Measurements from ENCODE around the gene ZNF576.
A peak's percentile ranks its signal among the peaks of the same experiment; 100 is the strongest.

Gene ZNF576

DNA sequence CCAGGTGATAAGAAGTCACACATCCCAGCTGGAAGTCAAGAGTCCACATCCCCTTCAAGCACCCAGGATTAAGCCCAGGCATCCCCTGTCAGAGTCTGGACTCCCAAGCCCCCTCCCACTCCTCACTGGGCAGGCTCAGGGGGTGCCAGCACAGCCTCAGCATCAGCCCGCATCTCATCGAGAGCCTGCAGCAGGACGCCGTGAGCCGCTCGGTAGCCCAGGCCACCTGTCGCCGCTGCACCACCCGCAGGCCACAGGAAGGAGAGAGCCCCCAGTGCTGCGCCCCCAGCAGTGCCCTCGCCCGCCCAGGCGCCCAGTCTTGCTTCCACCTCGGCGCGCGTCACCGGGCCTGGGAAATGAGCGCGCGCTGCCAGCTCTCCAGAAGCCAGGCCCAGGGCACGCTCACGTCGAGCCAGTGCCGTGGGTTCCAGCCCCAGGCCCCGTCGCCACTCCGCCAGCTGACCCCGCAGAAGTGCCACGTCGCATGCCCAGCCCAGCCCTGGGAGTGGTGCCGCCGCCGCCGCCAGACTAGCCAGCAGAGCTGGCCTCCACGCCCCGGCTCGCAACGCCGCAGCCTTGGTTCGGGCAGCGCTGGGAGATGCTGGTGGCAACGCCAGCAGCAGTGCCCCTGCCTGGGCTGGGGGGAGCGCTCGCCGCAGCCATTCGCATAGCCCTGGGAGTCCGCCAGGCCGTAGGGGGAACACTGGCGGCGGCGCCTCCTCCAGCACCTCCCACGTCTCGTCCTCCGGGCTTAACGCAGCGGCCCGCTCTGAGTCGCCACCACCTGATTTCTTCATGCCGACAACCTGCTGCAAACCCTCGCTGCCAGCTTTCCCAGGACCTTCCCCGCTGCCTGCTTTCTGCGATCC, 4.3 kb upstream of the ZNF576 start:
- H3K36me3 ChIP-seq (ENCODE audit: insufficient read depth) = no peaks in the 10 kb centered on the region
- peaks cover 19% of the 10 kb centered on the region for H3K79me2 ChIP-seq (ENCODE audit: insufficient read depth, low read depth)

DNA sequence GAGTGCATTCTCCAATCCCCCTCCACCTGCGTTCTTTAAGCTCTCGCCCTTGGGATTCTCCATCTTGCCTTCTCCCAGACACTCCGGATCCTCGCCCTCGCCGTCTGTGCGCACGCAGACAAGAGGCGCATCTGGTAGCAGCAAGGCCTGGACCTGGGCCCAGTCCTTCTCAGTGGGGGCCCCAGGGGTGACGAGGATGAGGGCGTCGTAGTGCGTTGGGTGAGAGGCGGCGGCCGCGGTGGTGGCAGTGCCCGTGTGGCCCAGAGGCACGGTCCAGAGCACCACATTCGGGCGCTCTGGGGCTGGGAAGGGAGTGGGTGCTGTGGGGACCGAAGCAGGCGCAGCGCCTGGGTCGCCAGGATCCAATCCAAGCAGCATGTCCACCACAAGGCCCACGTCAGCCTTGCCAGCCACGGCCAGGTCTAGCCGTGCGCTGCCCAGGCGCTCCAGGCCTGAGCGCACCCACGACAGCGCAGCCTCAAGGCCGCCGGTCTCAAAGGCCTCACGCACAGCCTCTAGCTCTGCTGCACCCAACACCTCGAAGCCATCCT, 3.5 kb upstream of the ZNF576 start:
- peaks cover 26% of the 10 kb centered on the region for H3K79me2 ChIP-seq (ENCODE audit: insufficient read depth, low read depth)

More for the DNA sequence above, 4.3 kb upstream of the ZNF576 start:
- Histone ChIP-seq H2AFZ (ENCODE audit: low read depth) (no peak overlapping the region), H4K20me1 (ENCODE audit: insufficient read depth) (no peaks in the 10 kb centered on the region), H3K27ac (no peak overlapping the region), H3K4me1 (ENCODE audit: low read depth, poor library complexity, severe bottlenecking) (peaks cover 10% of the 10 kb centered on the region), H3K9ac (no peak overlapping the region), H3K27me3 (ENCODE audit: insufficient read depth, low read depth) (no peaks in the 10 kb centered on the region), H3K4me3 (IDR thresholded peaks at IDR 0.05; ENCODE audit: insufficient read depth, low read depth, low read length) (no peak overlapping the region), H3K4me2 (no peak overlapping the region)
- TF ChIP-seq, protein P1, sequence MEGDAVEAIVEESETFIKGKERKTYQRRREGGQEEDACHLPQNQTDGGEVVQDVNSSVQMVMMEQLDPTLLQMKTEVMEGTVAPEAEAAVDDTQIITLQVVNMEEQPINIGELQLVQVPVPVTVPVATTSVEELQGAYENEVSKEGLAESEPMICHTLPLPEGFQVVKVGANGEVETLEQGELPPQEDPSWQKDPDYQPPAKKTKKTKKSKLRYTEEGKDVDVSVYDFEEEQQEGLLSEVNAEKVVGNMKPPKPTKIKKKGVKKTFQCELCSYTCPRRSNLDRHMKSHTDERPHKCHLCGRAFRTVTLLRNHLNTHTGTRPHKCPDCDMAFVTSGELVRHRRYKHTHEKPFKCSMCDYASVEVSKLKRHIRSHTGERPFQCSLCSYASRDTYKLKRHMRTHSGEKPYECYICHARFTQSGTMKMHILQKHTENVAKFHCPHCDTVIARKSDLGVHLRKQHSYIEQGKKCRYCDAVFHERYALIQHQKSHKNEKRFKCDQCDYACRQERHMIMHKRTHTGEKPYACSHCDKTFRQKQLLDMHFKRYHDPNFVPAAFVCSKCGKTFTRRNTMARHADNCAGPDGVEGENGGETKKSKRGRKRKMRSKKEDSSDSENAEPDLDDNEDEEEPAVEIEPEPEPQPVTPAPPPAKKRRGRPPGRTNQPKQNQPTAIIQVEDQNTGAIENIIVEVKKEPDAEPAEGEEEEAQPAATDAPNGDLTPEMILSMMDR (conservative IDR thresholded peaks at IDR 0.05; ENCODE audit: low read depth, low read length) = no peak

DNA sequence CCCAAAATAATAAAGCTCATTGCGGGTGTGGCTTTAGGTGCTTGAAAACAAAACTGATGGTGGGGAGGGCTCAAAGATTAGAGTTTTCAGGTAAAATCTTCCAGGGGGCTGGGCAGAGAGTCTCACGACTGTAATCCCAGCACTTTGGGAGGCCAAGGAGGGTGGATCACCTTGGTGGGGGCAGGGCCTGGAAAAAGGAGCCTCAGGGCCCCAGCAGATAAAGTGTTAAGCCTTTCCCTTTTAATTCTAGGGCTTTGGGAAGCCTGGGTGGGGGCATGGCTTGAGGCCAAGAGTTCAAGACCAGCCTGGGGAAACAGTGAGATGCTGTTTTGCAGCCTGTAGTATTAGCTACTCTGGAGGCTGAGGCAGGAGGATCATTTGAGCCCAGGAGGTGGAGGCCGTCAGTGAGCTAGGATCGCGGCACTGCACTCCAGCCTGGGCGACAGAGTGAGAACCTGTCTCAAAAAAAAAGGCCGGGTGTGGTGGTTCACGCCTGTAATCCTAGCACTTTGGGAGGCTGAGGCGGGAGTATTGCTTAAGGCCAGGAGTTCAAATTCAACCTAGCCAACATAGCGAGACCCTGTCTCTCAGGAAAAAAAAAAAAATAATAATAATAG, 2.2 kb upstream of the ZNF576 start:
- H3K27ac ChIP-seq = no peak overlapping the region; the same call in 1 of the 2 replicates
- peak overlapping the region; percentile 65 for H3K4me2 ChIP-seq
- no peaks in the 10 kb centered on the region for H4K20me1 ChIP-seq (ENCODE audit: insufficient read depth)
- H3K4me1 ChIP-seq (ENCODE audit: low read depth, poor library complexity, severe bottlenecking) = peaks cover 14% of the 10 kb centered on the region
- H3K36me3 ChIP-seq (ENCODE audit: insufficient read depth) = no peaks in the 10 kb centered on the region
- TF ChIP-seq, protein P1 (conservative IDR thresholded peaks at IDR 0.05; ENCODE audit: low read depth, low read length) = no peak
- no peak overlapping the region for H2AFZ ChIP-seq (ENCODE audit: low read depth)
- no peaks in the 10 kb centered on the region for H3K27me3 ChIP-seq (ENCODE audit: insufficient read depth, low read depth)
- no peak overlapping the region for H3K4me3 ChIP-seq (IDR thresholded peaks at IDR 0.05; ENCODE audit: insufficient read depth, low read depth, low read length)
- H3K79me2 ChIP-seq (ENCODE audit: insufficient read depth, low read depth) = peaks cover 35% of the 10 kb centered on the region
- H3K9ac ChIP-seq = no peak overlapping the region

More for the DNA sequence above, 3.5 kb upstream of the ZNF576 start:
- H3K4me2 ChIP-seq = no peak overlapping the region
- no peak overlapping the region for H3K27ac ChIP-seq
- no peak overlapping the region for H3K4me3 ChIP-seq (IDR thresholded peaks at IDR 0.05; ENCODE audit: insufficient read depth, low read depth, low read length)
- no peak overlapping the region for H3K9ac ChIP-seq
- no peaks in the 10 kb centered on the region for H3K36me3 ChIP-seq (ENCODE audit: insufficient read depth)
- no peaks in the 10 kb centered on the region for H3K27me3 ChIP-seq (ENCODE audit: insufficient read depth, low read depth)
- no peaks in the 10 kb centered on the region for H4K20me1 ChIP-seq (ENCODE audit: insufficient read depth)
- TF ChIP-seq, protein P1 (conservative IDR thresholded peaks at IDR 0.05; ENCODE audit: low read depth, low read length) = no peak
- H2AFZ ChIP-seq (ENCODE audit: low read depth) = no peak overlapping the region
- peaks cover 13% of the 10 kb centered on the region for H3K4me1 ChIP-seq (ENCODE audit: low read depth, poor library complexity, severe bottlenecking)

DNA sequence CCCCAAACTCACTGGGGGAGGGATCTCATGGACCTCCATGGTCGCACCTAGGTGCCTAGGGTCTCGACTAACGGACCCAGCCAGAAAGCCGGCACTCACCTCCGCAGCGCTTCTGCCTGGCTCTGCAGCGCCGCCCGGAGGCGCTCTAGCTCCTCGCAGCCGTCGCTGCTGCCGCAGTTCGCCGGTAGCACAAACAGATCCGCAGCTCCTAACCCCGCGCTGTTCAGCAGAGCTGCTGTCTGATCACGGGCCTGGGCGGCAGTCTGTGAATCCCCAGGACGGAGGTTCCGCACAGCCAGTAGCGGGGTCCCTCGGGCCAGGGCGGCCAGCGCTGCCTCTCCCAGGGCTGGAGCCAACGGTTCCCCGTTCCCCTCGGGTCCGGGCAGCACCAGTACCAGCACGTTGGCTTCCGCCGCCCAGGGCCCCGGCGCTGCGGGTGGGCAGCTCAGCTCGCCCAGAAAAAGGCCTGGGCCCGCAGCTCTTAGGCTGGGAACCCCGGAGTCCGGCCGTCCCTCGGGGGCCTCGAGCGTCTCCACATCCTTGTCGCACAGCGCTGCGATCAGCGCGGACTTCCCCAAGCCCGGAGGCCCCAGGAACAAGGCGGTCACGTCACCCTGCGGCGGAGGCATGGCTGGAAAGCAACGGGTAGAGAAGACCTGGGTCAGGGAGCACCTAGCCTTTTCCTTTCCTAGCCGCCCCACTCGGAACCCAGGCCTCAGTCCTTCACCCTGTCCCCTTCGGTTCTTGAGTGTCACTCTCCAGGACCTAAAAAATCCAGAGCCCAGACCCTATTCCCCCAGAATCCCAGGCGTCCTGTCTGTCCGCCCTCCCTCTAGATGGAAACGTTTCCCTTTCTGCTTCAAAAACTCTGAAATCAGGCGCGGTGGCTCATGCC, 1.4 kb upstream of the ZNF576 start:
- peak overlapping the region; percentile 64 for H2AFZ ChIP-seq (ENCODE audit: low read depth)
- H3K36me3 ChIP-seq (ENCODE audit: insufficient read depth) = no peaks in the 10 kb centered on the region
- peak overlapping the region; percentile 93 for H3K27ac ChIP-seq

More for the DNA sequence above, 1.4 kb upstream of the ZNF576 start:
- peaks cover 35% of the 10 kb centered on the region for H3K79me2 ChIP-seq (ENCODE audit: insufficient read depth, low read depth)
- no peaks in the 10 kb centered on the region for H3K27me3 ChIP-seq (ENCODE audit: insufficient read depth, low read depth)
- H3K4me2 ChIP-seq = peak overlapping the region; percentile 65
- H3K4me1 ChIP-seq (ENCODE audit: low read depth, poor library complexity, severe bottlenecking) = peaks cover 14% of the 10 kb centered on the region
- peak overlapping the region; percentile 95 for H3K9ac ChIP-seq
- H3K4me3 ChIP-seq (IDR thresholded peaks at IDR 0.05; ENCODE audit: insufficient read depth, low read depth, low read length) = no peak overlapping the region
- no peaks in the 10 kb centered on the region for H4K20me1 ChIP-seq (ENCODE audit: insufficient read depth)
- TF ChIP-seq, protein P1 (conservative IDR thresholded peaks at IDR 0.05; ENCODE audit: low read depth, low read length) = peak; percentile 79
